HG03469 (cell line): ENCODE results near the gene GLE1.
"Not testable (repeated sequence)": the region's sequence is repeated elsewhere in the genome, so short reads cannot be mapped to it uniquely, and the experiment has no call there.

ENCODE experiments used
- ATAC-seq: cut with Tn5 transposase; IDR thresholded peaks from one replicate; pipeline ENCODE4 v1.9.1; 2021; ENCODE audit warnings: mild to moderate bottlenecking, moderate library complexity, moderate number of reproducible peaks; ENCODE audit not compliant: unreplicated experiment

Gene GLE1

DNA sequence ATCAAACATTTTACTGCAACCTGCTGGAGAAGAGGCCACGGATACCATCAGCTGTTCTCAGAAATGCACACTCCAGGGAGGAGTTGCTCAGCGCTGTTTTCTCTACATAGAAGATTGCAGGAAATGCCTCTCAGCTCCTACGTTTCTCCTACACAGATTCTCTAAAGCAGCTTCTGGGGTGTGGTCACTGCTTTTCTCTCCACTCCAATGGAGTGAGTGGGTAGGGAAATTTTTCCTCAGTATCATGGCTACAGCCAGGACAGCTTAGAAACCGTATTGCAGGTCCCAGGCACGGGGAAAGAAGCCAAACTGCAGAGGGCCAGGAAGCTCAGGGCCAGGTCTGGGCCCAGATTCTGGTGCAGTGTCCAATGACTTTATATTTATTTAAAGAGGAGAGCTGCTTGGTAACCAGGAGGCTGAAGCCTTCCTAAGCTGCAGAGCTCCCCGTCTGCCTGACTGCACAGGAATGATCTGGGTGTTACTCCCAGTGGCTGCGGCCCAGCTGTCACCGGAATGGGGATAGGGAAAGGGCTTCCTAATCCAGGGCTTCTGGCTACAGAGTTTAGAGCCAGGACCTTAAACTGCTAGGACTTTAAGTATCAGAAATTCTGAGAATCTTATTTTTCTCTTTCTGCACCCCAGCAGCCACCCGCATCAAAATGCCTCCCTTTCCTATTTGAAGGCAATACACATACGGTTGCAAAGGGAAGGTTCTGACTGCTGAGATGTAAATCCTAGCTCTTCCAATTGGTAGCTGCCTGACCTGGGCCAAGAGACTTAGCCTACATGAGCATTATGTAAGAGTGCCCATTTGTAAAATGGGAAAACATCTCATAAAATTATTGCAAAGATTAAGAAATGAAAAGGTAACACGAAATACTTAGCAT is 46.5 kb downstream of the GLE1 start:
- no peak for ATAC-seq

GRCh38 chr9:128551657-128552152 is 47.2 kb downstream of the GLE1 start:
- ATAC-seq = peak; percentile 19

DNA sequence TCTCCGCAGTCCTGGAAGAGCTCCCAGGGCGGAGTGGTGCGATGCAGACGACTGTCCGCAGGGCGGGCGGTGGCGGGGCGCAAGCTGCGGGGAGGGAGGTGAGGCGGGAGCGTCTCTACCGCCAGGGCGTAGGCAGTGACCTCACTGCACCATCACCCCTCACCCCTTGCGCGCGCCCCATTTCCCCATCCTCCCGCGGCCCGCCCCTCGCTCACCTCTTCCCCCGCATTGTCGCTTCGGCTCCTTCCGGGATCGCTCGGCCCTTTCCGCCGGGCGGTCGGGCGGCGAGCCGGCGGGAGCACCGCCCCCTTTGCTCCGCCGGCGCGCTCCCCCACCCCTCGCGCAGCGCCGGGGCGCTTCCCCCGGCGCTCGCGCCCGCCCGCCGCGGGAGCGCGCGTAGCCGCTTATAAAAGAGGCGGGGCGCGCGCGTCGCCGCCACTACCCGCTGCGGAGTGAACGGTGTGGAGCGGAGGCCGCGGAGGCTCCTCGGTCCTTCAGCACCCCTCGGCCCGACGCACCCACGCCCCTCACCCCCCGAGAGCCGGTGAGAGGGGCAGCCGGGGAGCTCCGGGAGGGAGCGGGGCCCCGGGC is 47.7 kb downstream of the GLE1 start, which contains the start of gene SPTAN1:
SPTAN1 (plus strand) TSS at position 435 of the 591 bp plus-strand sequence. CDS start 14,154 bp downstream, outside the sequence.
- peak; percentile 47 for ATAC-seq

DNA sequence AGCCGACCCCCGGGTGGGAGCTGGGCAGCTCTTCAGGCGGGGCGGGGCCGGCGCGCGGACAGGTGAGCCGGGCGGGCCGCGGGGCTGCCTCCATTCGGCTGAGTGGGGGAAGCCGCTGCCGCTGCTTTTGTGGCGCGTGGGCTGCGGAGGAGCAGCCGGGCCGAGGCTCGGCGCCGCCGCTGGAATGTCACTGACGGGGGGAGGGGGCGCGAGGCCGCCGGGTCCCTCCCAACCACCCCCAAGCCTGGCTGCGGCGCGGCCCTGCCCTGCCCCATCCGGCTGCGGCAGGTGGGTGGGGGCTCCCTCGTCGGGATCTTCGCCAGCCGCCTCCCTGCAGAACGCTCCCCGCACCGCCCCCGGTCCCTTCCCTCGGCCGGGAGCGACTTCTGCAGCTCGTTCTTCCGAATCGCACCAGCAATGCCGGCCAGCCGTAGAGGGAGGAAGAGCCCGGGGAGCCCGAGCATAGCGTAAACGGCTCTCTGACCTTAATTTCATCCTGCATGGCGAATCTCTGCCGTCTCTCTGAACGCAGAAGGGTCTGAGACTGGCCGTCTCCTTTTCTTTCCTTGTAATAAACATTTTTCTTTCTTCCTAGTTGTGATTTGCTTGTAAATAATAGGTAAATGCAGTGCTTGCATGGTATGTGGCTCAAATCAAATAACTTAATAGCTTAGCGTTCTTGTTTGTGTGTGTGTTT is 48.4 kb downstream of the GLE1 start:
- peak; percentile 9 for ATAC-seq

- no peak for ATAC-seq
These were observed 49.2 kb downstream of the GLE1 start for GRCh38 chr9:128553728-128554127.

DNA sequence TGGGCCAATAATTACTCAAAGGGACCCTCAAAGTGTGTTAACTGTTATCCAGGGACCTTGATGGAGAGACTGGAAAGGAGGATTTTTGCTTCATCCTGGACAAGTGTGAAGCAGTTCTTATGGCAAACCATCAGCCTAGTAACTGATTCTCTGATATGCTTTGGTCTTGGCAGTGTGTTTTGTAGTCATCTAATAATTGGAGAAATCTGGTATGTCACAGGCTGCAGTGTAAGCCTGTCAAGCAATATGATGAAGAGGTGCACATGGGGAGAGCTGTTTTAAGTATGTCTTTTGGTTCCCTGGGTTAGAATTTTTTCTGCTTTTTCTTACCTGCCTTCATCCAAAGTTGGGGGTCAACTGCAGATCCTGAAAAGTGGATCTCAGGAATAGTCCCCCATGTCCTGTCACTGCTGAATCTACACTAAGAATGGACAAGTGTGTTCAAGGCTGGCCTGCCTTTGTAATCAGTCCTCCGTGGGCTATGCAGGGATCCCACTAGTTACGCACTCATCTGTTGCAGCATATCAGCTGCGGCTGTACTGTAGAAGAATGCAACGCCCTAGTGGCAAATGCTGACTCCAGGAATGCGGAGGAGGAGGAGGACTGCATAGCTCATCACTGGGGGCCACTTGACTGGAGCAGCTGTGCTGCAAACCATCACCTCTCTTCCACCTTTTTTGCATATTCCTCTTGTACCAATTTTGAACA is 49.8 kb downstream of the GLE1 start:
- no peak for ATAC-seq

- no peak for ATAC-seq
These were observed 50.7 kb downstream of the GLE1 start for GRCh38 chr9:128555180-128555721.

- ATAC-seq = no peak
These were observed 51.8 kb downstream of the GLE1 start for GRCh38 chr9:128556276-128556675.

- ATAC-seq = no peak
These were observed 52.6 kb downstream of the GLE1 start for GRCh38 chr9:128556926-128557634.

- ATAC-seq = peak; percentile 39
These were observed 54.2 kb downstream of the GLE1 start for GRCh38 chr9:128558431-128559310.

GRCh38 chr9:128565578-128565977 is 61.1 kb downstream of the GLE1 start:
- ATAC-seq = no peak

GRCh38 chr9:128568470-128569078 is 64.1 kb downstream of the GLE1 start:
- no peak for ATAC-seq

GRCh38 chr9:128575469-128575868 is 71.0 kb downstream of the GLE1 start:
- ATAC-seq = no peak

GRCh38 chr9:128575916-128576315 is 71.4 kb downstream of the GLE1 start:
- ATAC-seq = no peak

DNA sequence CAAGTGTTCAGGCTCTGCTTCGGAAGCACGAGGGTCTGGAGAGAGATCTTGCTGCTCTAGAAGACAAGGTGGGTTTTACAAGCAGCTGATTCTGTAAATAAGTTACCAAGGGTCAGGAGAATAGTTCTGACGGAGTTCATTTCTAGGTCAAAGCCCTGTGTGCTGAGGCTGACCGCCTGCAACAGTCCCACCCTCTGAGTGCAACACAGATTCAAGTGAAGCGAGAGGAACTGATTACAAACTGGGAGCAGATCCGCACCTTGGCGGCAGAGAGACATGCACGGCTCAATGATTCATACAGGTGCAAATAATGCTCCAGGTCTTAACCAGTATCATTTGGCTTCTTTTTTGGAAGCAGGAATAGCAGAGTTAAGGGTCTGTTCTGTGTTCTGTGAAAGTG is 72.7 kb downstream of the GLE1 start:
- ATAC-seq = no peak

GRCh38 chr9:128579194-128579593 is 74.7 kb downstream of the GLE1 start:
- ATAC-seq = no peak

DNA sequence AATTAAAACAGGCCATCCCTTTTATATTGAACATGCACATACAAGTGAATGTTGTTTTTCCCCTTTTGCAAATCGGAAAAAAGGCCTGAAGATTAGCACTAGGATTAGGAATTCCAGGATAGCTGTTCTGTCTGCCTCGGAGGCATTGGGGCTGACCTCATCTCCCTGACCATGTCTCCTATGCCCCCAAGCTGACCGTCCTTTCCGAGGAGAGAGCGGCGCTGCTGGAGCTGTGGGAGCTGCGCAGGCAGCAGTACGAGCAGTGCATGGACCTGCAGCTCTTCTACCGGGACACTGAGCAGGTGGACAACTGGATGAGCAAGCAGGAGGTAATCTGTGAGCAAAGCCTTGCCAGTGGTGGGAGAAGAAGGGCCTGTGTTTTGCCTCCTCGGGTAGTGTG is 76.2 kb downstream of the GLE1 start:
- no peak for ATAC-seq

GRCh38 chr9:128585155-128585554 is 80.6 kb downstream of the GLE1 start:
- not testable (repeated sequence) for ATAC-seq
